ENCODE data around the gene SLC40A1. TPM values are rescaled to one million over a fixed set of nuclear protein-coding genes. Genes with fewer than 3 reads are reported as not detected.
"Not testable (repeated sequence)": the region's sequence is repeated elsewhere in the genome, so short reads cannot be mapped to it uniquely, and the experiment has no call there.

The SLC40A1 gene
- total RNA-seq, 1 donor from 2014 or later, result 0.86 TPM

- H3K9me3 Mint-ChIP-seq, result no peaks in the 10 kb centered on the region
- peaks cover 3% of the 10 kb centered on the region for H3K27me3 Mint-ChIP-seq (ENCODE audit: insufficient read depth)
- H3K4me1 Mint-ChIP-seq (ENCODE audit: low read depth), result no peaks in the 10 kb centered on the region
- H3K27ac Mint-ChIP-seq, result no peak overlapping the region
- no peak for DNase-seq (ENCODE audit: low spot score)
- intact Hi-C loops (cut with micrococcal nuclease), result no loop called here
- H3K4me3 Mint-ChIP-seq, result no peak overlapping the region
- no peaks in the 10 kb centered on the region for H3K36me3 Mint-ChIP-seq (ENCODE audit: low read depth)
These were observed 32.6 kb upstream of the SLC40A1 start for GRCh38 chr2:189613077-189613636.

- intact Hi-C loops (cut with micrococcal nuclease), result no loop called here
- Mint-ChIP-seq H3K4me3 (no peak overlapping the region), H3K4me1 (ENCODE audit: low read depth) (no peaks in the 10 kb centered on the region), H3K9me3 (no peaks in the 10 kb centered on the region), H3K36me3 (ENCODE audit: low read depth) (no peaks in the 10 kb centered on the region), H3K27ac (no peak overlapping the region), H3K27me3 (ENCODE audit: insufficient read depth) (peaks cover 4% of the 10 kb centered on the region)
- no peak for DNase-seq (ENCODE audit: low spot score)
These were observed 30.1 kb upstream of the SLC40A1 start for GRCh38 chr2:189610700-189611099.

- intact Hi-C loops (cut with micrococcal nuclease), result no loop called here
- H3K27ac Mint-ChIP-seq, result no peak overlapping the region
- H3K9me3 Mint-ChIP-seq, result no peaks in the 10 kb centered on the region
- no peak overlapping the region for H3K4me3 Mint-ChIP-seq
- no peaks in the 10 kb centered on the region for H3K36me3 Mint-ChIP-seq (ENCODE audit: low read depth)
- no peaks in the 10 kb centered on the region for H3K4me1 Mint-ChIP-seq (ENCODE audit: low read depth)
- H3K27me3 Mint-ChIP-seq (ENCODE audit: insufficient read depth), result peaks cover 4% of the 10 kb centered on the region
- no peak for DNase-seq (ENCODE audit: low spot score)
These were observed 29.3 kb upstream of the SLC40A1 start for GRCh38 chr2:189609853-189610252.

GRCh38 chr2:189609423-189609816 is 28.8 kb upstream of the SLC40A1 start:
- Mint-ChIP-seq H3K36me3 (ENCODE audit: low read depth) (no peaks in the 10 kb centered on the region), H3K9me3 (no peaks in the 10 kb centered on the region), H3K4me1 (ENCODE audit: low read depth) (no peaks in the 10 kb centered on the region), H3K4me3 (no peak overlapping the region), H3K27me3 (ENCODE audit: insufficient read depth) (peaks cover 4% of the 10 kb centered on the region), H3K27ac (no peak overlapping the region)
- intact Hi-C loops (cut with micrococcal nuclease), result no loop called here
- no peak for DNase-seq (ENCODE audit: low spot score)

- no peaks in the 10 kb centered on the region for H3K36me3 Mint-ChIP-seq (ENCODE audit: low read depth)
These were observed 28.3 kb upstream of the SLC40A1 start for GRCh38 chr2:189608795-189609422.

GRCh38 chr2:189608170-189608569 is 27.6 kb upstream of the SLC40A1 start:
- no peaks in the 10 kb centered on the region for H3K9me3 Mint-ChIP-seq
- intact Hi-C loops (cut with micrococcal nuclease), result no loop called here
- no peaks in the 10 kb centered on the region for H3K36me3 Mint-ChIP-seq (ENCODE audit: low read depth)

More at GRCh38 chr2:189608795-189609422, 28.3 kb upstream of the SLC40A1 start:
- Mint-ChIP-seq H3K4me1 (ENCODE audit: low read depth) (no peaks in the 10 kb centered on the region), H3K27ac (no peak overlapping the region), H3K4me3 (no peak overlapping the region), H3K27me3 (ENCODE audit: insufficient read depth) (peaks cover 4% of the 10 kb centered on the region), H3K9me3 (no peaks in the 10 kb centered on the region)
- DNase-seq (ENCODE audit: low spot score), result no peak
- intact Hi-C loops (cut with micrococcal nuclease), result no loop called here

GRCh38 chr2:189602233-189602632 is 21.6 kb upstream of the SLC40A1 start:
- H3K27me3 Mint-ChIP-seq (ENCODE audit: insufficient read depth), result peaks cover 6% of the 10 kb centered on the region
- no peaks in the 10 kb centered on the region for H3K36me3 Mint-ChIP-seq (ENCODE audit: low read depth)
- H3K4me3 Mint-ChIP-seq, result no peak overlapping the region
- DNase-seq (ENCODE audit: low spot score), result no peak
- intact Hi-C loops (cut with micrococcal nuclease), result no loop called here
- no peak overlapping the region for H3K27ac Mint-ChIP-seq
- H3K9me3 Mint-ChIP-seq, result no peaks in the 10 kb centered on the region
- H3K4me1 Mint-ChIP-seq (ENCODE audit: low read depth), result no peaks in the 10 kb centered on the region

More at GRCh38 chr2:189608170-189608569, 27.6 kb upstream of the SLC40A1 start:
- DNase-seq (ENCODE audit: low spot score), result no peak
- H3K4me3 Mint-ChIP-seq, result no peak overlapping the region
- H3K27ac Mint-ChIP-seq, result no peak overlapping the region
- peaks cover 7% of the 10 kb centered on the region for H3K27me3 Mint-ChIP-seq (ENCODE audit: insufficient read depth)
- H3K4me1 Mint-ChIP-seq (ENCODE audit: low read depth), result no peaks in the 10 kb centered on the region

- H3K4me1 Mint-ChIP-seq (ENCODE audit: low read depth); H3K9me3 Mint-ChIP-seq; H3K27me3 Mint-ChIP-seq (ENCODE audit: insufficient read depth); H3K36me3 Mint-ChIP-seq (ENCODE audit: low read depth); DNase-seq (ENCODE audit: low spot score); H3K27ac Mint-ChIP-seq; intact Hi-C loops (cut with micrococcal nuclease); H3K4me3 Mint-ChIP-seq: not testable (repeated sequence)
These were observed 21.1 kb upstream of the SLC40A1 start for GRCh38 chr2:189601652-189602051.

- H3K36me3 Mint-ChIP-seq (ENCODE audit: low read depth), result no peaks in the 10 kb centered on the region
- no peaks in the 10 kb centered on the region for H3K4me1 Mint-ChIP-seq (ENCODE audit: low read depth)
- no peak overlapping the region for H3K27ac Mint-ChIP-seq
- H3K27me3 Mint-ChIP-seq (ENCODE audit: insufficient read depth), result peaks cover 8% of the 10 kb centered on the region
- no peaks in the 10 kb centered on the region for H3K9me3 Mint-ChIP-seq
- no peak for DNase-seq (ENCODE audit: low spot score)
- intact Hi-C loops (cut with micrococcal nuclease), result no loop called here
- no peak overlapping the region for H3K4me3 Mint-ChIP-seq
These were observed 20.5 kb upstream of the SLC40A1 start for GRCh38 chr2:189601043-189601442.

- Mint-ChIP-seq H3K4me1 (ENCODE audit: low read depth) (no peaks in the 10 kb centered on the region), H3K36me3 (ENCODE audit: low read depth) (no peaks in the 10 kb centered on the region), H3K27ac (no peak overlapping the region), H3K9me3 (no peaks in the 10 kb centered on the region), H3K27me3 (ENCODE audit: insufficient read depth) (peaks cover 8% of the 10 kb centered on the region), H3K4me3 (no peak overlapping the region)
- no peak for DNase-seq (ENCODE audit: low spot score)
- intact Hi-C loops (cut with micrococcal nuclease), result no loop called here
These were observed 18.7 kb upstream of the SLC40A1 start for GRCh38 chr2:189599245-189599644.

- Mint-ChIP-seq H3K4me1 (ENCODE audit: low read depth) (peaks cover 10% of the 10 kb centered on the region), H3K27me3 (ENCODE audit: insufficient read depth) (peaks cover 5% of the 10 kb centered on the region), H3K27ac (no peak overlapping the region), H3K4me3 (no peak overlapping the region), H3K36me3 (ENCODE audit: low read depth) (no peaks in the 10 kb centered on the region), H3K9me3 (no peaks in the 10 kb centered on the region)
- intact Hi-C loops (cut with micrococcal nuclease), result no loop called here
- no peak for DNase-seq (ENCODE audit: low spot score)
These were observed 14.8 kb upstream of the SLC40A1 start for GRCh38 chr2:189595417-189595816.

- no peaks in the 10 kb centered on the region for H3K9me3 Mint-ChIP-seq
- peaks cover 10% of the 10 kb centered on the region for H3K4me1 Mint-ChIP-seq (ENCODE audit: low read depth)
- peaks cover 5% of the 10 kb centered on the region for H3K27me3 Mint-ChIP-seq (ENCODE audit: insufficient read depth)
- DNase-seq (ENCODE audit: low spot score), result no peak
- H3K4me3 Mint-ChIP-seq, result no peak overlapping the region
- H3K27ac Mint-ChIP-seq, result no peak overlapping the region
- intact Hi-C loops (cut with micrococcal nuclease), result no loop called here
- H3K36me3 Mint-ChIP-seq (ENCODE audit: low read depth), result no peaks in the 10 kb centered on the region
These were observed 13.7 kb upstream of the SLC40A1 start for GRCh38 chr2:189594305-189594704.

- no peaks in the 10 kb centered on the region for H3K36me3 Mint-ChIP-seq (ENCODE audit: low read depth)
- no peak overlapping the region for H3K4me3 Mint-ChIP-seq
- no peak for DNase-seq (ENCODE audit: low spot score)
- peaks cover 2% of the 10 kb centered on the region for H3K27me3 Mint-ChIP-seq (ENCODE audit: insufficient read depth)
- no peaks in the 10 kb centered on the region for H3K9me3 Mint-ChIP-seq
- H3K4me1 Mint-ChIP-seq (ENCODE audit: low read depth), result peaks cover 10% of the 10 kb centered on the region
- intact Hi-C loops (cut with micrococcal nuclease), result no loop called here
- H3K27ac Mint-ChIP-seq, result no peak overlapping the region
These were observed 12.5 kb upstream of the SLC40A1 start for GRCh38 chr2:189593115-189593514.
